ENCODE results near the gene NLK. TPM values are rescaled to one million over a fixed set of nuclear protein-coding genes. Genes with fewer than 3 reads are reported as not detected.
"Not testable (repeated sequence)": the region's sequence is repeated elsewhere in the genome, so short reads cannot be mapped to it uniquely, and the experiment has no call there.

NLK gene
- total and polyA plus RNA-seq, 12 donors = 5.2 to 27.3 (median 20.7) TPM

GRCh38 chr17:28180449-28180848, 138.0 kb downstream of the NLK start:
- 78 to 85% methylated on average over 1 of the region's 1 CpG for WGBS, 2 donors
- Histone ChIP-seq H3K27me3 (no peaks in the 10 kb centered on the region), H3K36me3 (peaks cover 0 to 51% (median 2%) of the 10 kb centered on the region in 9 donors), H3K4me1 (peaks cover 0 to 4% (median 0%) of the 10 kb centered on the region in 9 donors), H3K27ac (no peak overlapping the region), H3K4me3 (no peak overlapping the region), H3K9me3 (no peaks in the 10 kb centered on the region)
- intact Hi-C loops (cut with DNase I) = loop anchor here in 1 of 10 donors (10.0 kb wide), 1 partner anchor 286 kb away; the partner anchor contains the start of gene LYRM9
- no peak for DNase-seq
- TF ChIP-seq, protein P1, sequence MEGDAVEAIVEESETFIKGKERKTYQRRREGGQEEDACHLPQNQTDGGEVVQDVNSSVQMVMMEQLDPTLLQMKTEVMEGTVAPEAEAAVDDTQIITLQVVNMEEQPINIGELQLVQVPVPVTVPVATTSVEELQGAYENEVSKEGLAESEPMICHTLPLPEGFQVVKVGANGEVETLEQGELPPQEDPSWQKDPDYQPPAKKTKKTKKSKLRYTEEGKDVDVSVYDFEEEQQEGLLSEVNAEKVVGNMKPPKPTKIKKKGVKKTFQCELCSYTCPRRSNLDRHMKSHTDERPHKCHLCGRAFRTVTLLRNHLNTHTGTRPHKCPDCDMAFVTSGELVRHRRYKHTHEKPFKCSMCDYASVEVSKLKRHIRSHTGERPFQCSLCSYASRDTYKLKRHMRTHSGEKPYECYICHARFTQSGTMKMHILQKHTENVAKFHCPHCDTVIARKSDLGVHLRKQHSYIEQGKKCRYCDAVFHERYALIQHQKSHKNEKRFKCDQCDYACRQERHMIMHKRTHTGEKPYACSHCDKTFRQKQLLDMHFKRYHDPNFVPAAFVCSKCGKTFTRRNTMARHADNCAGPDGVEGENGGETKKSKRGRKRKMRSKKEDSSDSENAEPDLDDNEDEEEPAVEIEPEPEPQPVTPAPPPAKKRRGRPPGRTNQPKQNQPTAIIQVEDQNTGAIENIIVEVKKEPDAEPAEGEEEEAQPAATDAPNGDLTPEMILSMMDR (IDR thresholded peaks at IDR 0.05) = no peak
- no peak for ATAC-seq

DNA sequence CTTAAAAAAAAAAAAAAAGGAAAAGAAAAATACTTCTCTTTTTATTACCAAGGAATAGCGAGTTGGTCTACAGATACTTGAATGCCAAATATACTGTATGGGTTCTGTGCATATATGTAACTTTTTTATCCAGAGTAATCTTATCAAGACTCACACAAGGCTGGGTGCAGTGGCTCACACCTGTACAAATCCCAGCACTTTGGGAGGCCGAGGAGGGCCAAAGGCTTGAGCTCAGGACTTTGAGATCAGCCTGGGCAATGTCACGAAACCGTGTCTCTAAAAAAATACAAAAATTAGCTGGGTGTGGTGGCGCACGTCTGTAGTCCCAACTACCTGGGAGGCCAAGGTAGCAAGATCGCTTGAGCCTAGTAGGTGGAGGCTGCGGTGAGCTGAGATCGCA, 139.1 kb downstream of the NLK start:
- ATAC-seq (no peak), DNase-seq (no peak)
- Histone ChIP-seq H3K27ac (no peak overlapping the region), H3K4me3 (no peak overlapping the region), H3K36me3 (peaks cover 0 to 53% (median 13%) of the 10 kb centered on the region in 9 donors), H3K9me3 (no peaks in the 10 kb centered on the region), H3K27me3 (no peaks in the 10 kb centered on the region), H3K4me1 (peaks cover 0 to 4% (median 0%) of the 10 kb centered on the region in 9 donors)
- WGBS, 2 donors = 97 to 98% methylated on average over 9 of the region's 9 CpGs
- TF ChIP-seq, protein P1 (IDR thresholded peaks at IDR 0.05) = no peak
- intact Hi-C loops (cut with DNase I) = loop anchor here in 1 of 10 donors (10.0 kb wide), 1 partner anchor 287 kb away; the partner anchor contains the start of gene LYRM9

DNA sequence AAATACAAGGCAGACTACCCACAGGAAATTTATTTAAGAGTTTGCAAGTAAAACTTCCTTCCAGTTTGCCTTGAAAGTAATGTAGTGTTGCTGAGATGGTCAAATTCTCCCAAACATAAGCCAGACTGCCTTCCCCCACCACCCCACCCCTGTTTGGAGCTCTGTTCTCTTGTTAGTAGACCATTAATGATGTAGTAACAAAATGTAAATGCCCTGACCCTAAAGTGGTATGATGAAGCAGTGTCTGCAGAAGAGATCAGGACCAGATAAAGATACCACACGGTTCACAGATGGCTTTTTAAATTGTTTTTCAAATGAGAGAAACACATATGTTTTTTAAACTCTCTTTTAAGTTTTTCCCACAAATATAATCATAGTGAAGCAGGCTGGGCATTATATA, 140.1 kb downstream of the NLK start:
- WGBS, 2 donors = 40 to 51% methylated on average over 1 of the region's 1 CpG
- TF ChIP-seq, protein P1 (IDR thresholded peaks at IDR 0.05) = no peak

GRCh38 chr17:28185658-28186057, 143.2 kb downstream of the NLK start:
- no peaks in the 10 kb centered on the region for H3K9me3 ChIP-seq
- 98 to 99% methylated on average over 5 of the region's 5 CpGs for WGBS, 2 donors
- H3K4me3 ChIP-seq = no peak overlapping the region
- no peaks in the 10 kb centered on the region for H3K4me1 ChIP-seq
- H3K27me3 ChIP-seq = no peaks in the 10 kb centered on the region
- H3K27ac ChIP-seq = no peak overlapping the region
- TF ChIP-seq, protein P1 (IDR thresholded peaks at IDR 0.05) = no peak
- DNase-seq (no peak), ATAC-seq (no peak)
- H3K36me3 ChIP-seq = peaks cover 0 to 77% (median 15%) of the 10 kb centered on the region in 9 donors
- intact Hi-C loops (cut with DNase I) = loop anchor here in 1 of 10 donors (10.0 kb wide), 1 partner anchor 291 kb away; the partner anchor contains the start of gene LYRM9

More for the DNA sequence above, 140.1 kb downstream of the NLK start:
- Histone ChIP-seq H3K36me3 (peaks cover 0 to 51% (median 15%) of the 10 kb centered on the region in 9 donors), H3K27ac (no peak overlapping the region), H3K4me3 (no peak overlapping the region), H3K9me3 (no peaks in the 10 kb centered on the region), H3K4me1 (peaks cover 0 to 4% (median 0%) of the 10 kb centered on the region in 9 donors), H3K27me3 (no peaks in the 10 kb centered on the region)
- intact Hi-C loops (cut with DNase I) = loop anchor here in 1 of 10 donors (10.0 kb wide), 1 partner anchor 288 kb away; the partner anchor contains the start of gene LYRM9
- no peak for ATAC-seq
- no peak for DNase-seq

DNA sequence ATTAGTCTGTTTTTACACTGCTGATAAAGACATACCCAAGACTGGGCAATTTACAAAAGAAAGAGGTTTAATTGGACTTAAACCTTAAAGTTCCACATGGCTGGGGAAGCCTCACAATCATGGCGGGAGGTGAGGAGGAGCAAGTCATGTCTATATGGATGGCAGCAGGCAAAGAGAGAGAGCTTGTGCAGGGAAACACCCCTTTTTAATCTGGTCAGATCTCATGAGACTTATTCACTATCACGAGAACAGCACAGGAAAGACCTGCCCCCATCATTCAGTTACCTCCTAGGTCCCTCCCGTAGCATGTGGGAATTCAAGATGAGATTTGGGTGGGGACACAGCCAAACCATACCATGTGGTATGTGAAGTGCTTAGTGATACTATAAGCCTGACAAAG, 144.0 kb downstream of the NLK start:
- H3K9me3 ChIP-seq, ATAC-seq, H3K4me1 ChIP-seq, H3K27me3 ChIP-seq, H3K27ac ChIP-seq, H3K4me3 ChIP-seq, DNase-seq: not testable (repeated sequence)
- WGBS, 2 donors = 93 to 97% methylated on average over 3 of the region's 3 CpGs
- H3K36me3 ChIP-seq = peaks cover 0 to 78% (median 15%) of the 10 kb centered on the region in 9 donors
- intact Hi-C loops (cut with DNase I) = loop anchor here in 1 of 10 donors (10.0 kb wide), 1 partner anchor 292 kb away; the partner anchor contains the start of gene LYRM9
